GM12873 (cell line): ENCODE data around the gene MBNL2.

Source experiments
- TF ChIP-seq, protein P1 (sequence below): IDR thresholded peaks from 2 replicates; pipeline ENCODE4 v1.5.1; 2012; ENCODE audit warnings: low read depth, mild to moderate bottlenecking, moderate library complexity, low read length, control low read depth; ENCODE audit not compliant: insufficient read depth; ENCODE audit errors: missing control alignments

Gene MBNL2

DNA sequence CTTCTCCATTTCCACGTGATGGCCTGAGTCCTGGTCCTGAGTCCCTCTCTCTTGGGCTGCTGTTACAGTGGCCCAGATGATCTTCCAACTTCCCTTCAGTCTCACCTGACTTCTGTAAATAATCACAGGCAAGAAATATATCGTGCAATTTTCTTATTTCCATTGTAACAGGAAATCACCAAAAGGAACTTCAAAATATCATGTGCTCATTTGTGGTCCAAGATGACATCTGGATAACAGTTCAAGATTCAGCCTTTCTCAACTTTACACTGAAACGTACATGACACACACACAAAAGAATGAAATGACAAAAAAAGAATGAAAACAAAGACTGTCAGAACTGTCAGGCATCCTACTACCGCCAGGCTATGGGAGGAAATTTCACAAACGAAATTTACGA, 189.9 kb downstream of the MBNL2 start:
- TF ChIP-seq, protein P1, sequence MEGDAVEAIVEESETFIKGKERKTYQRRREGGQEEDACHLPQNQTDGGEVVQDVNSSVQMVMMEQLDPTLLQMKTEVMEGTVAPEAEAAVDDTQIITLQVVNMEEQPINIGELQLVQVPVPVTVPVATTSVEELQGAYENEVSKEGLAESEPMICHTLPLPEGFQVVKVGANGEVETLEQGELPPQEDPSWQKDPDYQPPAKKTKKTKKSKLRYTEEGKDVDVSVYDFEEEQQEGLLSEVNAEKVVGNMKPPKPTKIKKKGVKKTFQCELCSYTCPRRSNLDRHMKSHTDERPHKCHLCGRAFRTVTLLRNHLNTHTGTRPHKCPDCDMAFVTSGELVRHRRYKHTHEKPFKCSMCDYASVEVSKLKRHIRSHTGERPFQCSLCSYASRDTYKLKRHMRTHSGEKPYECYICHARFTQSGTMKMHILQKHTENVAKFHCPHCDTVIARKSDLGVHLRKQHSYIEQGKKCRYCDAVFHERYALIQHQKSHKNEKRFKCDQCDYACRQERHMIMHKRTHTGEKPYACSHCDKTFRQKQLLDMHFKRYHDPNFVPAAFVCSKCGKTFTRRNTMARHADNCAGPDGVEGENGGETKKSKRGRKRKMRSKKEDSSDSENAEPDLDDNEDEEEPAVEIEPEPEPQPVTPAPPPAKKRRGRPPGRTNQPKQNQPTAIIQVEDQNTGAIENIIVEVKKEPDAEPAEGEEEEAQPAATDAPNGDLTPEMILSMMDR, result no peak

DNA sequence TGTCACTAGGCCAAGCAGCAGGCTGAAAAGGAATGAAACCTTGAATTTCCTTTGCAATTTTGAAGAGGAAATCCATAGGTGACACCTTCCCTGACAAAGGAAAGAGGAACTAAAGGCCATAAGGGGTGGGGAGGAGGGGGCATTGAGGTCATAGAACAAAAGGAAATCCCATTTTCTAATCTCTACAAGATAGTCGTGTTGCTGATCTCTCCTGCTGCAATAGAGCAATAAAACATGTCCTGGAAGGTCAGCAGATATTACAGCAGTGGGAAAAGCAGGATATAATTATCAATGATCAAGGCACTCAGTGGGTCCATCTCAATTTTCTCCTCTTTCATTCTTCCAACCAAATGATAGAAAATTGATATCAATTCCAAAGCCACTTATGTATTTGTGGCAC, 191.6 kb downstream of the MBNL2 start:
- TF ChIP-seq, protein P1, result no peak

DNA sequence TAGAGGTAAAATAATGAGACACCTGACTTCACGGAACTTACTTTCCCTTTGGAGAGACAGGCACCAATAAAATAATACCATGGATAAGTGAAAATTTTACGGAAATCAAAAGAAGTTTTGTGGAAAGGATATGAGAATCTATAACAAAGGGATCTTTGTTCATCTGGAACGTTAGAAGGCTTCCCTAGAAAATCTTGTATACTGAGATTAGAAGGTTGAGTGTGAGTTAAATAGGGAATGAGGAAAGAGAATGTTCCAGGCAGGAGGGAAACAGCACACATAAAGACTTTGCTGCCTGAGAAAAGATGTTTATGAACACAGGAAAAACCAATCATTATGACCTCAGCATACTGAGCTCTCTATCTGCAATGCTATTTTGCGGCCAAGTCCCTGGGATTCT, 192.3 kb downstream of the MBNL2 start:
- TF ChIP-seq, protein P1, result no peak

DNA sequence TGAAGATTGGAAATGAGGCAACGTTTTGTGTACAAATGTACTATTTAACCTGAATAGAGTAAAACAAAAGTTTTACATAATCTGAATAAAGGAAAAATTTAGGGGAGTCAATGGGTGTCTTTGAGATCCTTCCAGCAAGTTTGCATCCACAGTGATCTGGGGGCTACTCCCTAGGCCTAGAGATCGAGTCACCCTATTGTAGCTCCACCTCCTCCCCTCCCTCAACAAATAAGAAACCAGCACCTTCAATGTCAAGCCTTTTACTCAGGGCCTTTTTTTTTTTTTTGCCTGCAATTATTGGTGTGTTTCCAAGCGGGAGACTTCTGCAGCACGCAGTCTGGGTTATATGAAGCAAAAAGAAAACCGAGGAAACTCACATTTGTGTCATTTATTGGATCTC, 195.6 kb downstream of the MBNL2 start:
- TF ChIP-seq, protein P1, result no peak

DNA sequence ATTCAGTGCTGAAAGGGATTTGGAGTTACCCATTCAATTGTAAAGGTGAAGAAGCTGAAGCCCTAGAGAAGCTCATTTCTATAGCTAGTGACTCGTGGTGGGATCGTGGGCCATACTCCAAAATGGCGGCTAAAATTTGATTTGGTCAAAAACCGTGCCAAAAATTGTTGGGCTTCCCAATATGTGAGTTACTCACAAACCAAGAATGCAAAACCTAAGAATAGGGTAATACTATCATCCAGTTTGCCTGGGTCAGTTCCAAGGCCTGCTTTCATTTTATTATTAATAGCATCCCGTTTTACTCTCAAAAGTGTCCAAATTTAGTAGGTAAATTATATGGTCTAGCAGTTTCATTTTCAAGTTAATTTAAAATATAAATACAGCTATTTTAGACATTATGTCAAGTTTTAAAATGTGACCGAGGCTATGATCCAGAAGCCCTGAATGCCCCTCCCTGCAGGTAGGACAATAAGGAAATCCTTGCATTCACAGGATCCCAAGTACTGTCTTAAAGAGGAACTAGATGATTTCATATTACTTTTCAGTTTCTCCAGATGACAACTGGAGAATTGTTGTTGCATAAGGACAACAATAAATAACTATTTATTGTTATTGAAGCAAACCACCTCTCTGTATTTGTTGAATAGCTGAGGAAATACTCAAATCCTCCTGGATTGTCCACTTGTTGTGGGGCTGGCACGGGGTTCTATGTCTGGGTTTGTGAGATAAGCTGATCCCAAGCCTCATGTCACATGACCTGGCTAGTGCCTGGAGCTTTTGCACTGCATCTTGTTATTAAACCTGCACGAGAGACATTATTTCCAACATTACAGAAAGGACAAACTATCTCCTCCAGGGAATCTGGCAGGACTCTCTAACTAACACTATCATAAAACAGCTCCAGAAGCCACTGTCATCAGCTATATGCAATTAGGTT, 200.3 kb downstream of the MBNL2 start:
- TF ChIP-seq, protein P1, result no peak

DNA sequence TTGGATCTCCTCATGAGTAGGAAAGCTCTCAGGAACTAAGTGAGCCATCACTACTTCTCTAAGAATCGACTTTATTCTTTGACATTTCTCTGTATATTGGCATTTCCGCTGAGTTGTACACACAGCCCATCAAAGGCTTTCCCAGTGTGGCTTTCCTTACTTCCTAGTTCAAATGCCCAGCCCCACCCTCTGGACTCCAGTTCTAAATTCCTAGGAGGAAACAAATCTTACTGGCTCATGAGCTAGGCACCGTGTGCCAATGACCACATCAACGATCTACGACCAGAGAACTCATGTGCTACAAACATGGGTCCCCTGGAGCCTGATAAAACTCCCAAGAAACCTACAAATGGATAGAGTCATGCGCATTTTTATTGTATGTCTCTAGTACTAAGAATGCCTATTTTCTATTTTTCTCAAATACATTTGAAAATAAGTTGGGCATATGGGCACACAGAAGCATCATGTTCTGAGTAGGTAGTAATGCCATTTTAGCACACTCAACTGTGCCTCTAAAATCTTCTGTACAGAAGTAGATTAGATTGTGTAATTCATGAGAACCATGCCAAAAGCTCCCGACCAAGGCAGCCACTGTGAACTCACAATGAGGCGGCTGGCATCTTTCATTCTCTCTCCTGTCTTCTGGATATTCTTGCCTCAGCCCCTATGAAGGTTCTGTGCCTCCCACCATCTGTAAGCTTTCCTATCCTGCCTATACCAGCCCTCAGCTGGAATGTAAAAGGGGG, 201.3 kb downstream of the MBNL2 start:
- TF ChIP-seq, protein P1, result no peak

DNA sequence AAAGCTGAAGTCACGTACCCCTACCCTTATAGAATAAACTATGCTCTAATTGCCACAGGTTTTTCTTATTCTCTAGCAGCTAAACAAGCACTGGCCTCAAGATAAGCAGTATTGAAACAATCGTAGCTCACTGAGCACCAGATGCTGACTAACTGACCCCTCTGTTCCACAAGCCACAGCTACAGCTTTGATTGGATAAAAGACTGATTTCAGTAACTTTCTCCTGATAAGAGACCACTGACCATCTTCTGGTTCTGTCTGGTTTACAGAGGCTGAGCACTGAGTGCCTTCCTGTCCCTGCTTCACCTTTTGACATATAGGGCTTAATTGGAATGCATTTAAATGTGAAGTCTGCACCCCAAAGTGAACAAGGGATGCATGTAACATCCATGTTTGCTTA, 203.5 kb downstream of the MBNL2 start:
- TF ChIP-seq, protein P1, result no peak
